GM13976 (cell line): ENCODE measurements around the gene MUC2.

Experiments used
- DNase-seq: peaks from one replicate; pipeline ENCODE4 v3.0.0; 2012; ENCODE audit warnings: low spot score
- CTCF ChIP-seq: IDR thresholded peaks from 2 replicates; pipeline ENCODE4 v1.5.1; 2012; ENCODE audit warnings: borderline replicate concordance, mild to moderate bottlenecking; ENCODE audit not compliant: insufficient read depth; ENCODE audit errors: extremely low read depth, missing control alignments, control extremely low read depth
- in situ Hi-C: fragments of 300-500 bp; cut with MboI; formaldehyde crosslinking; loops from one replicate; pipeline ENCODE4 v1.12.0; 2022; ENCODE audit warnings: low sequenced_read_pairs, mixed read lengths, inconsistent platforms; ENCODE audit not compliant: unreplicated experiment

MUC2 gene

GRCh38 chr11:1081601-1082311 lies 7.1 kb downstream of the MUC2 start:
- in situ Hi-C loops: no loop called here
- no peak for TF ChIP-seq CTCF
- DNase-seq: no peak

GRCh38 chr11:1082346-1082727 lies 7.7 kb downstream of the MUC2 start:
- no peak for DNase-seq
- in situ Hi-C loops: no loop called here
- TF ChIP-seq CTCF: no peak

- in situ Hi-C loops: no loop called here
- TF ChIP-seq CTCF: no peak
- no peak for DNase-seq
Measured at GRCh38 chr11:1082728-1083620, 8.3 kb downstream of the MUC2 start.

GRCh38 chr11:1083621-1084551 lies 9.2 kb downstream of the MUC2 start:
- in situ Hi-C loops: no loop called here
- DNase-seq: no peak
- TF ChIP-seq CTCF: no peak

- in situ Hi-C loops: no loop called here
- no peak for TF ChIP-seq CTCF
- DNase-seq: no peak
Measured at GRCh38 chr11:1084561-1085439, 10.1 kb downstream of the MUC2 start.
